K562 (cell line): ENCODE results near the gene GPR108. TPM values are rescaled to one million over a fixed set of nuclear protein-coding genes. Genes with fewer than 3 reads are reported as not detected.
A peak's percentile ranks its signal among the peaks of the same experiment; 100 is the strongest.

Source experiments
- ATF1 ChIP-seq, 2 experiments: fragments of 450-650 bp in 1 of 2; IDR thresholded peaks; 2 replicates each; pipeline ENCODE4 v1.6.1; 2016; ENCODE audit warnings: missing compliant biosample characterization in 1 of 2, missing genetic modification characterization in 1 of 2
- BRD4 ChIP-seq: fragments of 200-600 bp; sonication (generic); IDR thresholded peaks from 2 replicates; pipeline ENCODE4 v1.6.1; 2017; ENCODE audit warnings: inconsistent platforms
- CBFA2T3 ChIP-seq: fragments of 450-650 bp; IDR thresholded peaks from 2 replicates; pipeline ENCODE4 v1.6.1; 2017
- CBX3 ChIP-seq, 2 experiments: IDR thresholded peaks; 1 replicate in 1 of 2; 2 replicates in 1 of 2; pipeline ENCODE4 v1.6.1; 2012; ENCODE audit warnings: inconsistent platforms in 2 of 2, low read length in 2 of 2, borderline replicate concordance in 1 of 2, control low read depth in 1 of 2
- FOXK1 ChIP-seq: sonication (generic); formaldehyde crosslinking; IDR thresholded peaks from 2 replicates; pipeline ENCODE4 v1.8.0; 2022; ENCODE audit warnings: missing genetic modification reagents, mild to moderate bottlenecking, borderline replicate concordance
- GABPB1 ChIP-seq: sonication (generic); formaldehyde crosslinking; IDR thresholded peaks from 2 replicates; pipeline ENCODE4 v1.8.0; 2022; ENCODE audit warnings: mild to moderate bottlenecking, missing genetic modification reagents
- HDGF ChIP-seq: fragments of 450-650 bp; IDR thresholded peaks from 2 replicates; pipeline ENCODE4 v1.6.1; 2016
- HOXB6 ChIP-seq: fragments of 250-450 bp; sonication (Bioruptor Pico); IDR thresholded peaks from 2 replicates; pipeline ENCODE4 v1.5.1; 2022; ENCODE audit warnings: mild to moderate bottlenecking, borderline replicate concordance
- JUND ChIP-seq, 2 experiments: IDR thresholded peaks; 2 replicates in 1 of 2; 3 replicates in 1 of 2; pipeline ENCODE4 v1.6.1; 2011; ENCODE audit warnings: borderline replicate concordance in 2 of 2, low read depth in 2 of 2, low read length in 2 of 2, improper control_type of control experiment in 1 of 2, missing biosample characterization in 1 of 2, missing genetic modification characterization in 1 of 2, missing genetic modification reagents in 1 of 2
- KLF1 ChIP-seq: fragments of 450-650 bp; IDR thresholded peaks from 2 replicates; pipeline ENCODE4 v1.6.1; 2016; ENCODE audit warnings: missing genetic modification characterization, missing compliant biosample characterization
- PHF8 ChIP-seq: fragments of 200-600 bp; sonication (generic); IDR thresholded peaks from 2 replicates; pipeline ENCODE4 v1.6.1; 2012; ENCODE audit warnings: mixed run types, mild to moderate bottlenecking, inconsistent platforms, low read length, moderate library complexity, borderline replicate concordance
- PML ChIP-seq: IDR thresholded peaks from 2 replicates; pipeline ENCODE4 v1.6.1; 2012; ENCODE audit warnings: low read length, inconsistent platforms
- POLR2AphosphoS5 ChIP-seq: IDR thresholded peaks from 2 replicates; pipeline ENCODE4 v1.6.1; 2011; ENCODE audit warnings: mild to moderate bottlenecking, low read depth, low read length, moderate library complexity; ENCODE audit not compliant: control insufficient read depth, insufficient read depth
- SMAD1 ChIP-seq: fragments of 150-350 bp; IDR thresholded peaks from 2 replicates; pipeline ENCODE4 v1.6.1; 2014; ENCODE audit warnings: low read length, low read depth; ENCODE audit not compliant: partially characterized antibody
- ZNF143 ChIP-seq: sonication (generic); formaldehyde crosslinking; IDR thresholded peaks from 2 replicates; pipeline ENCODE4 v1.9.0; 2022; ENCODE audit warnings: mild to moderate bottlenecking, missing genetic modification reagents
- ZNF224 ChIP-seq: sonication (generic); formaldehyde crosslinking; IDR thresholded peaks from 2 replicates; pipeline ENCODE4 v1.8.0; 2022; ENCODE audit warnings: mild to moderate bottlenecking, missing genetic modification reagents
- ZZZ3 ChIP-seq: fragments of 450-650 bp; IDR thresholded peaks from 2 replicates; pipeline ENCODE4 v1.6.1; 2016; ENCODE audit warnings: antibody characterized with exemption, mild to moderate bottlenecking, moderate library complexity
- polyA plus RNA-seq, 8 experiments: library from polyadenylated mRNA; depleted of rRNA in 4 of 8; stranded (reverse) in 5 of 8; unstranded in 3 of 8; fragments of >200 nt; fragmentation: Nextera tagmentation in 2 of 8; fragmentation: Illumina TruSeq in 1 of 8; extraction: Ambion mirVana in 2 of 8; extraction: Trizol in 1 of 8; gene quantifications; 2 replicates each; pipeline versions ENCODE4 v1.2.1 to v1.2.3, GENCODE V29; 2011 to 2014; ENCODE audit warnings: inconsistent platforms in 1 of 8, missing spikeins in 1 of 8
- total RNA-seq, 7 experiments: library from RNA; depleted of rRNA in 6 of 7; stranded (reverse); fragments of >200 nt in 6 of 7; fragmentation: Illumina TruSeq in 2 of 7; extraction: Trizol in 2 of 7; gene quantifications; 2 replicates each; pipeline versions ENCODE4 v1.2.1 to v1.2.3, GENCODE V29; 2011 to 2021; ENCODE audit warnings: low replicate concordance in 1 of 7
- TF ChIP-seq, protein P1 (sequence below): fragments of 450-650 bp; IDR thresholded peaks from 2 replicates; pipeline ENCODE4 v1.6.1; 2014; ENCODE audit warnings: low read depth, mild to moderate bottlenecking, moderate library complexity, borderline replicate concordance
- TF ChIP-seq, protein P2 (sequence below): fragments of 250-450 bp; sonication (Bioruptor Pico); IDR thresholded peaks from 2 replicates; pipeline ENCODE4 v1.4.0; 2020; ENCODE audit warnings: mild to moderate bottlenecking, moderate library complexity
- TF ChIP-seq, protein P3 (sequence below): fragments of 450-650 bp; IDR thresholded peaks from 2 replicates; pipeline ENCODE4 v1.6.1; 2016; ENCODE audit warnings: missing biosample characterization, missing genetic modification characterization
- TF ChIP-seq, protein P4 (sequence below): sonication (generic); IDR thresholded peaks from 2 replicates; pipeline ENCODE4 v1.6.1; 2016

The GPR108 gene
- total and polyA plus RNA-seq, 9 of the 15 experiments (the other 6 are each of a cell fraction or from before 2014, with no cell fraction given): 2.4 to 33.2 (median 24.4) TPM

DNA sequence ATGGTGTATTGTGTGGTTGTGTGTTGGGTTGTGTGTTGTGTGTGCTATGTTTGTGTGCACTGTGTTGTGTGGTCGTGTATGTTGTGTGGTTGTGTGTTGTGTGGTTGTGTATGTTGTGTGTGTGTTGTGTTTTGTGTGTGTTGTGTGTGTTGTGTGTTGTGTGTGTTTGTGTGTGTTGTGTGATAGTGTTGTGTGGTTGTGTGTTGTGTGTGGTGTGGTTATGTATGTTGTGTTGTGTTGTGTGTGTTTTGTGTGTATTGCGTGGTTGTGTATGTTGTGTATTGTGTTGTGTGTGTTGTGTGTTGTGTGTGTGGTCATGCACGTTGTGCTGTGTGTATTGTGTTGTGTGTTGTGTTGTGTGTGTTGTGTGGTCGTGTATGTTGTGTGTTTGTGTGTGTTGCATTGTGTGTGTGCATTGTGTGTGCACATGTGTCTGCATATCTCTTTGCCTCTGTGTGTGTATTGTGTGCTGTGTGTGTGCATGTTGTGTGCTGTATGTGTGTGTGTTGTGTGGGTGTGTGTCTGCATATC lies 19.9 kb downstream of the GPR108 start (continued):
- TF ChIP-seq ZZZ3: no peak
- peak; percentile 57 for TF ChIP-seq CBFA2T3
- TF ChIP-seq BRD4: no peak
- peak; percentile 62 for TF ChIP-seq ZNF143 (CRISPR knock-in tag)
- TF ChIP-seq PHF8: no peak
- TF ChIP-seq HDGF: peak; percentile 98
- TF ChIP-seq, protein P1, sequence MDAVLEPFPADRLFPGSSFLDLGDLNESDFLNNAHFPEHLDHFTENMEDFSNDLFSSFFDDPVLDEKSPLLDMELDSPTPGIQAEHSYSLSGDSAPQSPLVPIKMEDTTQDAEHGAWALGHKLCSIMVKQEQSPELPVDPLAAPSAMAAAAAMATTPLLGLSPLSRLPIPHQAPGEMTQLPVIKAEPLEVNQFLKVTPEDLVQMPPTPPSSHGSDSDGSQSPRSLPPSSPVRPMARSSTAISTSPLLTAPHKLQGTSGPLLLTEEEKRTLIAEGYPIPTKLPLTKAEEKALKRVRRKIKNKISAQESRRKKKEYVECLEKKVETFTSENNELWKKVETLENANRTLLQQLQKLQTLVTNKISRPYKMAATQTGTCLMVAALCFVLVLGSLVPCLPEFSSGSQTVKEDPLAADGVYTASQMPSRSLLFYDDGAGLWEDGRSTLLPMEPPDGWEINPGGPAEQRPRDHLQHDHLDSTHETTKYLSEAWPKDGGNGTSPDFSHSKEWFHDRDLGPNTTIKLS: no peak
- TF ChIP-seq, protein P2, sequence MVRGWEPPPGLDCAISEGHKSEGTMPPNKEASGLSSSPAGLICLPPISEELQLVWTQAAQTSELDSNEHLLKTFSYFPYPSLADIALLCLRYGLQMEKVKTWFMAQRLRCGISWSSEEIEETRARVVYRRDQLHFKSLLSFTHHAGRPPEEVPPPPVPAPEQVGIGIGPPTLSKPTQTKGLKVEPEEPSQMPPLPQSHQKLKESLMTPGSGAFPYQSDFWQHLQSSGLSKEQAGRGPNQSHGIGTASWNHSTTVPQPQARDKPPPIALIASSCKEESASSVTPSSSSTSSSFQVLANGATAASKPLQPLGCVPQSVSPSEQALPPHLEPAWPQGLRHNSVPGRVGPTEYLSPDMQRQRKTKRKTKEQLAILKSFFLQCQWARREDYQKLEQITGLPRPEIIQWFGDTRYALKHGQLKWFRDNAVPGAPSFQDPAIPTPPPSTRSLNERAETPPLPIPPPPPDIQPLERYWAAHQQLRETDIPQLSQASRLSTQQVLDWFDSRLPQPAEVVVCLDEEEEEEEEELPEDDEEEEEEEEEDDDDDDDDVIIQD (CRISPR knock-in tag): no peak
- peak; percentile 100 for TF ChIP-seq FOXK1 (CRISPR knock-in tag)
- TF ChIP-seq, protein P3, sequence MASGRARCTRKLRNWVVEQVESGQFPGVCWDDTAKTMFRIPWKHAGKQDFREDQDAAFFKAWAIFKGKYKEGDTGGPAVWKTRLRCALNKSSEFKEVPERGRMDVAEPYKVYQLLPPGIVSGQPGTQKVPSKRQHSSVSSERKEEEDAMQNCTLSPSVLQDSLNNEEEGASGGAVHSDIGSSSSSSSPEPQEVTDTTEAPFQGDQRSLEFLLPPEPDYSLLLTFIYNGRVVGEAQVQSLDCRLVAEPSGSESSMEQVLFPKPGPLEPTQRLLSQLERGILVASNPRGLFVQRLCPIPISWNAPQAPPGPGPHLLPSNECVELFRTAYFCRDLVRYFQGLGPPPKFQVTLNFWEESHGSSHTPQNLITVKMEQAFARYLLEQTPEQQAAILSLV: peak; percentile 79
- TF ChIP-seq PML: no peak
- peak; percentile 80 for TF ChIP-seq GABPB1
- peak; percentile 29; the same call in 1 of the 2 replicates for TF ChIP-seq HOXB6 (CRISPR knock-in tag)
- TF ChIP-seq SMAD1: no peak
- TF ChIP-seq ZNF224 (CRISPR knock-in tag): peak; percentile 95
- TF ChIP-seq CBX3 (IDR thresholded peaks at IDR 0.05; ENCODE audit: borderline replicate concordance in 1 of 2, low read length in 2 of 2): peak in 1 of 2 experiments; percentile 90; a peak in 2 of 3 replicates
- no peak for TF ChIP-seq JUND (IDR thresholded peaks at IDR 0.05; ENCODE audit: borderline replicate concordance, low read depth, low read length)
- TF ChIP-seq JUND (tag; IDR thresholded peaks at IDR 0.05; ENCODE audit: borderline replicate concordance, low read depth, low read length): no peak; the same call in 2 of the 3 replicates
- no peak for TF ChIP-seq ATF1 (CRISPR knock-in tag; IDR thresholded peaks at IDR 0.05)
- TF ChIP-seq ATF1 (tag; IDR thresholded peaks at IDR 0.05): peak; percentile 56; the same call in 1 of the 2 replicates
- TF ChIP-seq, protein P4, sequence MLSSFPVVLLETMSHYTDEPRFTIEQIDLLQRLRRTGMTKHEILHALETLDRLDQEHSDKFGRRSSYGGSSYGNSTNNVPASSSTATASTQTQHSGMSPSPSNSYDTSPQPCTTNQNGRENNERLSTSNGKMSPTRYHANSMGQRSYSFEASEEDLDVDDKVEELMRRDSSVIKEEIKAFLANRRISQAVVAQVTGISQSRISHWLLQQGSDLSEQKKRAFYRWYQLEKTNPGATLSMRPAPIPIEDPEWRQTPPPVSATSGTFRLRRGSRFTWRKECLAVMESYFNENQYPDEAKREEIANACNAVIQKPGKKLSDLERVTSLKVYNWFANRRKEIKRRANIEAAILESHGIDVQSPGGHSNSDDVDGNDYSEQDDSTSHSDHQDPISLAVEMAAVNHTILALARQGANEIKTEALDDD: no peak
- TF ChIP-seq POLR2AphosphoS5: no peak
- no peak for TF ChIP-seq KLF1 (tag)
